ENCODE results near the gene SLC39A11.
A peak's percentile ranks its signal among the peaks of the same experiment; 100 is the strongest.
"Not testable (repeated sequence)": the region's sequence is repeated elsewhere in the genome, so short reads cannot be mapped to it uniquely, and the experiment has no call there.

The SLC39A11 gene

GRCh38 chr17:73062726-73063125 is 29.8 kb downstream of the SLC39A11 start:
- Mint-ChIP-seq H3K27me3 (ENCODE audit: low read depth) (no peaks in the 10 kb centered on the region), H3K4me3 (no peak overlapping the region), H3K9me3 (no peaks in the 10 kb centered on the region), H3K4me1 (peaks cover 39% of the 10 kb centered on the region), H3K27ac (no peak overlapping the region), H3K36me3 (ENCODE audit: low read depth) (peaks cover 6% of the 10 kb centered on the region)
- TF ChIP-seq, protein P1, sequence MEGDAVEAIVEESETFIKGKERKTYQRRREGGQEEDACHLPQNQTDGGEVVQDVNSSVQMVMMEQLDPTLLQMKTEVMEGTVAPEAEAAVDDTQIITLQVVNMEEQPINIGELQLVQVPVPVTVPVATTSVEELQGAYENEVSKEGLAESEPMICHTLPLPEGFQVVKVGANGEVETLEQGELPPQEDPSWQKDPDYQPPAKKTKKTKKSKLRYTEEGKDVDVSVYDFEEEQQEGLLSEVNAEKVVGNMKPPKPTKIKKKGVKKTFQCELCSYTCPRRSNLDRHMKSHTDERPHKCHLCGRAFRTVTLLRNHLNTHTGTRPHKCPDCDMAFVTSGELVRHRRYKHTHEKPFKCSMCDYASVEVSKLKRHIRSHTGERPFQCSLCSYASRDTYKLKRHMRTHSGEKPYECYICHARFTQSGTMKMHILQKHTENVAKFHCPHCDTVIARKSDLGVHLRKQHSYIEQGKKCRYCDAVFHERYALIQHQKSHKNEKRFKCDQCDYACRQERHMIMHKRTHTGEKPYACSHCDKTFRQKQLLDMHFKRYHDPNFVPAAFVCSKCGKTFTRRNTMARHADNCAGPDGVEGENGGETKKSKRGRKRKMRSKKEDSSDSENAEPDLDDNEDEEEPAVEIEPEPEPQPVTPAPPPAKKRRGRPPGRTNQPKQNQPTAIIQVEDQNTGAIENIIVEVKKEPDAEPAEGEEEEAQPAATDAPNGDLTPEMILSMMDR (IDR thresholded peaks at IDR 0.05; ENCODE audit: unreplicated experiment in 3 of 3) = no peak

DNA sequence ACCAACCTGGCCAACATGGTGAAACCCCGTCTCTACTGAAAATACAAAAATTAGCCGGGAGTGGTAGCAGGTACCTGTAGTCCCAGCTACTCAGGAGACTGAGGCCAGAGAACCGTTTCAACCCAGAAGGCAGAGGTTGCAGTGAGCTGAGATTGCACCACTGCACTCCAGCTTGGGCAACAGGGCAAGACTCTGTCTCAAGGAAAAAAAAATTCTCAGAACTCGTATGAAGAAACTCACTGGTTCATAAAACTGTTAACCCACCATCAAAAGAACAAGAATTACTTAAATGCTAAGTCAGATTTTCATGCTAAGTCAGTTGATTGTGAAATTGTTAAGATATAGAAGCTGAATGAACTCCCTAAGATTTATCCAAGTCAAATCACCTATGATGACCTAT is 31.3 kb downstream of the SLC39A11 start:
- TF ChIP-seq, protein P1 (IDR thresholded peaks at IDR 0.05; ENCODE audit: unreplicated experiment in 3 of 3) = no peak
- Mint-ChIP-seq H3K27me3 (ENCODE audit: low read depth) (no peaks in the 10 kb centered on the region), H3K9me3 (no peaks in the 10 kb centered on the region), H3K36me3 (ENCODE audit: low read depth) (no peaks in the 10 kb centered on the region), H3K4me1 (peaks cover 24% of the 10 kb centered on the region), H3K27ac (no peak overlapping the region), H3K4me3 (no peak overlapping the region)

DNA sequence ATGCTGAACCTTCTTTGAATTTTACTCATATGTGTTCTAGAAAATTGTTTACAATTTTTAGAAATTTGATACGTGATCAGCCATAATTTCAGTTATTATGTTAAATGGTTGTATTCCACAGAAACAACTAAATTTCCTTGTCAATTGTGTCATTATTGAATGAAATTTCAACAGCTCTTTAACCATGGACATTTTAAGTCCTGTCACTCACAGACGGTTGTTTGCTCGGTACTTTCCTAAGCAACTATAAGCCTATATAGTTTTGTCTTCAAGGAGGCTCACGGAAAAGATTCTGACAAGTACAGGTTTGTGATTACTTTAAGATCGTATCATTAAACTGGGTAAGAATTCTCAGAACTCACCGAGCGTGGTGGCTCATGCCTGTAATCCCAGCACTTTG is 31.8 kb downstream of the SLC39A11 start:
- H3K27ac Mint-ChIP-seq = no peak overlapping the region
- H3K4me1 Mint-ChIP-seq = peaks cover 19% of the 10 kb centered on the region
- H3K27me3 Mint-ChIP-seq (ENCODE audit: low read depth) = no peaks in the 10 kb centered on the region
- H3K4me3 Mint-ChIP-seq = no peak overlapping the region
- TF ChIP-seq, protein P1 (IDR thresholded peaks at IDR 0.05; ENCODE audit: unreplicated experiment in 3 of 3) = no peak
- H3K36me3 Mint-ChIP-seq (ENCODE audit: low read depth) = no peaks in the 10 kb centered on the region
- no peaks in the 10 kb centered on the region for H3K9me3 Mint-ChIP-seq

DNA sequence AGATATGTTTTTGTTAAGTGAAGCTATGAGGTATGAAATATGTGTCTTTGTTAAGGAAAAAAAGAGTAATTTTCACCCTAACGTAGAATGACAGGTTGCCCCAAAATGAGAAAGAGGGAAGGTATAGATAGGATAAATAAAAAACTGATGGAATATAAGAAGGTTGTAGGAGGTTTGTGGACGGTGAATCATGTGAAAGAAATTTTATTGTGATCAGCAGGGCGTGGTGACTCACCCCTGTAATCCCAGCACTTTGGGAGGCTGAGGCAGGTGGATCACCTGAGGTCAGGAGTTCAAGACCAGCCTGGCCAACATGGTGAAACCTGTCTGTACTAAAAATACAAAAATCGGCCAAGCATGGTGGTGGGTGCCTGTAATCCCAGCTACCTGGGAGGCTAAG is 32.8 kb downstream of the SLC39A11 start:
- H3K4me3 Mint-ChIP-seq; H3K9me3 Mint-ChIP-seq; H3K27me3 Mint-ChIP-seq (ENCODE audit: low read depth); H3K36me3 Mint-ChIP-seq (ENCODE audit: low read depth): not testable (repeated sequence)
- H3K4me1 Mint-ChIP-seq = peaks cover 13% of the 10 kb centered on the region
- peak overlapping the region in 1 of 3 experiments; percentile 30 for H3K27ac Mint-ChIP-seq

DNA sequence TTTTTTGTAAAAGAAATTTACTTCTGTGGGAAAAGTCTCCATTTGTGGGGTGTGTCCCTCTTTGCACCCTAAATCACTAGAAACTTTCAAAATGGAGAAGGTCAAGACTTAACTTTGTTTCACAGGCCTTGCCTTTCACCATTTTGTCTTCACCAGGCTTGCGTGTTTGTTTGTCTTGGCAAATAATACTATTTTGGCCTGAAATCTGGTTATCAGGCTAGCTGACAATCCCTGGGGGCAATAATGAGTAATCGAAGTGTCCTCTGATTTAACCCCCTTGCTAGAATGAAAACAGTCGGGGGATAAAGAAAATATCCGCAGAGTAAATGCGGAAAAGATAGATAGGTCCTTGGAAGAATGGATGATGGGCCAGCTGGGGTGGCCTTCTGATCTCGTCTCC is 34.5 kb downstream of the SLC39A11 start:
- Mint-ChIP-seq H3K9me3 (no peaks in the 10 kb centered on the region), H3K27me3 (ENCODE audit: low read depth) (no peaks in the 10 kb centered on the region), H3K4me1 (no peaks in the 10 kb centered on the region), H3K36me3 (ENCODE audit: low read depth) (no peaks in the 10 kb centered on the region), H3K4me3 (no peak overlapping the region), H3K27ac (peak overlapping the region in 2 of 3 experiments; percentile 53 to 55)
- TF ChIP-seq, protein P1 (IDR thresholded peaks at IDR 0.05; ENCODE audit: unreplicated experiment in 3 of 3) = no peak

GRCh38 chr17:73057196-73057595 is 35.3 kb downstream of the SLC39A11 start:
- no peaks in the 10 kb centered on the region for H3K36me3 Mint-ChIP-seq (ENCODE audit: low read depth)
- no peak overlapping the region for H3K4me3 Mint-ChIP-seq
- H3K27me3 Mint-ChIP-seq (ENCODE audit: low read depth) = no peaks in the 10 kb centered on the region
- no peaks in the 10 kb centered on the region for H3K9me3 Mint-ChIP-seq
- TF ChIP-seq, protein P1 (IDR thresholded peaks at IDR 0.05; ENCODE audit: unreplicated experiment in 3 of 3) = no peak
- H3K4me1 Mint-ChIP-seq = peaks cover 3% of the 10 kb centered on the region
- no peak overlapping the region for H3K27ac Mint-ChIP-seq
